Activated T-cell treated with anti-CD3 and anti-CD28 coated beads, Interleukin-2, amount 50 U/mL, for 72 hours (primary cell): Measurements from ENCODE around the gene ZNF524. TPM values are rescaled to one million over a fixed set of nuclear protein-coding genes. Genes with fewer than 3 reads are reported as not detected.

ENCODE experiments used
- ATAC-seq, 2 donors: fragments of 150-1000 bp; cut with Tn5 transposase; replicated peaks in 1 of 2; 2 replicates each; pipeline ENCODE4 v1.10.0; 2021; ENCODE audit warnings: moderate library complexity in 2 of 2, mild to moderate bottlenecking in 1 of 2
- DNase-seq, 2 donors: peaks; one replicate each; pipeline ENCODE4 v3.0.0; 2021 to 2022; ENCODE audit warnings: mixed read lengths in 1 of 2
- H3K27ac Mint-ChIP-seq: one replicate; pipeline ENCODE4 v1.8.0; 2022; ENCODE audit warnings: mild to moderate bottlenecking, moderate library complexity, mixed read lengths
- H3K27me3 Mint-ChIP-seq: one replicate; pipeline ENCODE4 v1.8.0; 2022; ENCODE audit warnings: low read depth, mixed read lengths
- H3K36me3 Mint-ChIP-seq, 2 donors: one replicate each; pipeline ENCODE4 v1.8.0; 2022; ENCODE audit warnings: mixed read lengths in 2 of 2, mild to moderate bottlenecking in 1 of 2; ENCODE audit not compliant: insufficient read depth in 2 of 2
- H3K4me1 Mint-ChIP-seq: one replicate; pipeline ENCODE4 v1.8.0; 2022; ENCODE audit warnings: low read depth, mixed read lengths
- H3K4me3 Mint-ChIP-seq, 2 donors: one replicate each; pipeline ENCODE4 v1.8.0; 2022; ENCODE audit warnings: mild to moderate bottlenecking in 2 of 2, mixed read lengths in 2 of 2, moderate library complexity in 2 of 2
- H3K9me3 Mint-ChIP-seq, 2 donors: one replicate each; pipeline ENCODE4 v1.8.0; 2022; ENCODE audit warnings: mixed read lengths in 2 of 2
- total RNA-seq, 2 donors: library from RNA; stranded (reverse); gene quantifications; one replicate each; pipeline ENCODE4 v1.2.3, GENCODE V29; 2022

The ZNF524 gene
- total RNA-seq, 2 donors from 2014 or later = 26.2 to 32.3 TPM

- DNase-seq (peak; percentile 93 to 94), ATAC-seq (peak; percentile 98)
- Mint-ChIP-seq H3K36me3 (no peaks in the 10 kb centered on the region), H3K27me3 (no peaks in the 10 kb centered on the region), H3K4me1 (peaks cover 26% of the 10 kb centered on the region), H3K4me3 (peak overlapping the region; percentile 70 to 87), H3K27ac (no peak overlapping the region), H3K9me3 (no peaks in the 10 kb centered on the region)
These were observed 13.0 kb upstream of the ZNF524 start for GRCh38 chr19:55586976-55587668.

GRCh38 chr19:55588738-55589137 lies 11.3 kb upstream of the ZNF524 start:
- H3K27ac Mint-ChIP-seq = no peak overlapping the region
- H3K4me3 Mint-ChIP-seq = no peak overlapping the region
- ATAC-seq = no peak
- H3K27me3 Mint-ChIP-seq = no peaks in the 10 kb centered on the region
- no peaks in the 10 kb centered on the region for H3K36me3 Mint-ChIP-seq
- H3K9me3 Mint-ChIP-seq = no peaks in the 10 kb centered on the region
- no peak for DNase-seq
- H3K4me1 Mint-ChIP-seq = peaks cover 26% of the 10 kb centered on the region

GRCh38 chr19:55590109-55590508 lies 10.0 kb upstream of the ZNF524 start:
- ATAC-seq (no peak), DNase-seq (no peak)
- Mint-ChIP-seq H3K36me3 (peaks cover 3 to 5% of the 10 kb centered on the region in 2 donors), H3K4me3 (no peak overlapping the region), H3K4me1 (peaks cover 25% of the 10 kb centered on the region), H3K9me3 (peaks cover 0 to 3% of the 10 kb centered on the region in 2 donors), H3K27ac (no peak overlapping the region), H3K27me3 (no peaks in the 10 kb centered on the region)

- no peak overlapping the region for H3K4me3 Mint-ChIP-seq
- no peak for ATAC-seq
- H3K27ac Mint-ChIP-seq = no peak overlapping the region
- H3K36me3 Mint-ChIP-seq = peaks cover 8 to 10% of the 10 kb centered on the region in 2 donors
- H3K27me3 Mint-ChIP-seq = no peaks in the 10 kb centered on the region
- DNase-seq = no peak
- peaks cover 20% of the 10 kb centered on the region for H3K4me1 Mint-ChIP-seq
- peaks cover 0 to 3% of the 10 kb centered on the region in 2 donors for H3K9me3 Mint-ChIP-seq
These were observed 9.5 kb upstream of the ZNF524 start for GRCh38 chr19:55590617-55591016.

GRCh38 chr19:55591555-55591954 lies 8.5 kb upstream of the ZNF524 start:
- Mint-ChIP-seq H3K9me3 (peaks cover 1 to 3% of the 10 kb centered on the region in 2 donors), H3K36me3 (peaks cover 12 to 16% of the 10 kb centered on the region in 2 donors), H3K27ac (no peak overlapping the region), H3K27me3 (no peaks in the 10 kb centered on the region), H3K4me1 (peaks cover 11% of the 10 kb centered on the region), H3K4me3 (no peak overlapping the region)
- no peak for DNase-seq
- ATAC-seq = no peak

- H3K4me3 Mint-ChIP-seq = no peak overlapping the region
- ATAC-seq (no peak), DNase-seq (no peak)
- H3K9me3 Mint-ChIP-seq = peaks cover 1 to 3% of the 10 kb centered on the region in 2 donors
- no peak overlapping the region for H3K27ac Mint-ChIP-seq
- H3K4me1 Mint-ChIP-seq = peaks cover 5% of the 10 kb centered on the region
- H3K27me3 Mint-ChIP-seq = no peaks in the 10 kb centered on the region
- H3K36me3 Mint-ChIP-seq = peaks cover 12 to 23% of the 10 kb centered on the region in 2 donors
These were observed 7.5 kb upstream of the ZNF524 start for GRCh38 chr19:55592391-55593090.

GRCh38 chr19:55593096-55593772 lies 6.9 kb upstream of the ZNF524 start:
- H3K27me3 Mint-ChIP-seq = no peaks in the 10 kb centered on the region
- ATAC-seq (no peak), DNase-seq (no peak)
- no peak overlapping the region for H3K27ac Mint-ChIP-seq
- H3K36me3 Mint-ChIP-seq = peaks cover 14 to 23% of the 10 kb centered on the region in 2 donors
- peaks cover 7% of the 10 kb centered on the region for H3K4me1 Mint-ChIP-seq
- H3K9me3 Mint-ChIP-seq = peaks cover 1 to 3% of the 10 kb centered on the region in 2 donors
- H3K4me3 Mint-ChIP-seq = no peak overlapping the region

- H3K27me3 Mint-ChIP-seq = no peaks in the 10 kb centered on the region
- H3K9me3 Mint-ChIP-seq = peaks cover 1 to 3% of the 10 kb centered on the region in 2 donors
- H3K27ac Mint-ChIP-seq = no peak overlapping the region
- H3K4me1 Mint-ChIP-seq = peaks cover 13% of the 10 kb centered on the region
- H3K36me3 Mint-ChIP-seq = peaks cover 14 to 23% of the 10 kb centered on the region in 2 donors
- ATAC-seq = no peak
- no peak for DNase-seq
- H3K4me3 Mint-ChIP-seq = no peak overlapping the region
These were observed 5.0 kb upstream of the ZNF524 start for GRCh38 chr19:55594996-55595545.

- H3K27me3 Mint-ChIP-seq = no peaks in the 10 kb centered on the region
- no peak for DNase-seq
- no peak overlapping the region for H3K27ac Mint-ChIP-seq
- no peak overlapping the region for H3K4me3 Mint-ChIP-seq
- H3K4me1 Mint-ChIP-seq = peaks cover 17% of the 10 kb centered on the region
- no peak for ATAC-seq
- peaks cover 1 to 3% of the 10 kb centered on the region in 2 donors for H3K9me3 Mint-ChIP-seq
- H3K36me3 Mint-ChIP-seq = peaks cover 17 to 23% of the 10 kb centered on the region in 2 donors
These were observed 3.8 kb upstream of the ZNF524 start for GRCh38 chr19:55596304-55596703.

GRCh38 chr19:55597501-55597921 lies 2.6 kb upstream of the ZNF524 start:
- Mint-ChIP-seq H3K4me1 (peaks cover 24% of the 10 kb centered on the region), H3K27me3 (no peaks in the 10 kb centered on the region), H3K9me3 (peaks cover 1 to 3% of the 10 kb centered on the region in 2 donors), H3K36me3 (peaks cover 17 to 23% of the 10 kb centered on the region in 2 donors), H3K4me3 (no peak overlapping the region), H3K27ac (no peak overlapping the region)
- DNase-seq (no peak), ATAC-seq (no peak)

- no peak for DNase-seq
- Mint-ChIP-seq H3K4me3 (no peak overlapping the region), H3K27me3 (no peaks in the 10 kb centered on the region), H3K9me3 (peaks cover 1 to 3% of the 10 kb centered on the region in 2 donors), H3K4me1 (peaks cover 24% of the 10 kb centered on the region), H3K36me3 (peaks cover 17 to 23% of the 10 kb centered on the region in 2 donors), H3K27ac (no peak overlapping the region)
- no peak for ATAC-seq
These were observed 2.1 kb upstream of the ZNF524 start for GRCh38 chr19:55598034-55598433.

GRCh38 chr19:55598719-55599467 lies 1.2 kb upstream of the ZNF524 start:
- Mint-ChIP-seq H3K27ac (peak overlapping the region; percentile 90), H3K4me1 (peaks cover 30% of the 10 kb centered on the region), H3K27me3 (no peaks in the 10 kb centered on the region), H3K4me3 (peak overlapping the region; percentile 89 to 91), H3K36me3 (peaks cover 17 to 27% of the 10 kb centered on the region in 2 donors), H3K9me3 (peaks cover 1 to 3% of the 10 kb centered on the region in 2 donors)
- DNase-seq (peak; percentile 95 to 98), ATAC-seq (peak; percentile 73 to 76)
